Activated CD4-positive, alpha-beta T cell treated with anti-CD3 and anti-CD28 coated beads for 36 hours (primary cell): ENCODE results near the gene ZNF862. TPM values are rescaled to one million over a fixed set of nuclear protein-coding genes. Genes with fewer than 3 reads are reported as not detected.

Experiments used
- total RNA-seq, 2 experiments: library from RNA; stranded (reverse); gene quantifications; one replicate each; pipeline ENCODE4 v1.2.3, GENCODE V29; 2021

ZNF862 gene
- total RNA-seq, 2 experiments from 2014 or later: 17.6 to 18.3 TPM

Other genes with a start within 250 kb of the ZNF862 start
- under 1 TPM; 0.23 to 0.25 TPM for gene ZNF467, start 64.8 kb upstream of the ZNF862 start, total RNA-seq
- gene ATP6V0E2, start 35.6 kb downstream of the ZNF862 start, total RNA-seq: 10 to 100 TPM; 33.9 to 41.3 TPM